IPS DF 19.7 (cell line): Measurements from ENCODE around the gene QSOX1.
"Not testable (repeated sequence)": the region's sequence is repeated elsewhere in the genome, so short reads cannot be mapped to it uniquely, and the experiment has no call there.

ENCODE experiments used
- DNase-seq: peaks from one replicate; pipeline ENCODE4 v3.0.0-alpha.2; 2013; ENCODE audit warnings: low read depth, low spot score

Gene QSOX1

GRCh38 chr1:180190091-180190490, 35.4 kb downstream of the QSOX1 start:
- no peak for DNase-seq

GRCh38 chr1:180192172-180192571, 37.5 kb downstream of the QSOX1 start:
- no peak for DNase-seq

- DNase-seq: no peak
Measured at GRCh38 chr1:180193141-180194047, 38.7 kb downstream of the QSOX1 start.

GRCh38 chr1:180194048-180194425, 39.4 kb downstream of the QSOX1 start:
- DNase-seq: no peak

- DNase-seq: no peak
Measured at GRCh38 chr1:180194546-180195207, 40.0 kb downstream of the QSOX1 start.

GRCh38 chr1:180195401-180195800, 40.7 kb downstream of the QSOX1 start:
- no peak for DNase-seq

GRCh38 chr1:180195916-180196315, 41.2 kb downstream of the QSOX1 start:
- DNase-seq: no peak

- no peak for DNase-seq
Measured at GRCh38 chr1:180196436-180197003, 41.9 kb downstream of the QSOX1 start.

- DNase-seq: no peak
Measured at GRCh38 chr1:180197231-180197630, 42.6 kb downstream of the QSOX1 start.

- DNase-seq: no peak
Measured at GRCh38 chr1:180198196-180198595, 43.5 kb downstream of the QSOX1 start.

- DNase-seq: no peak
Measured at GRCh38 chr1:180198611-180199010, 43.9 kb downstream of the QSOX1 start.

GRCh38 chr1:180199018-180199417, 44.3 kb downstream of the QSOX1 start:
- no peak for DNase-seq

- DNase-seq: no peak
Measured at GRCh38 chr1:180201451-180202200, 47.0 kb downstream of the QSOX1 start.

GRCh38 chr1:180202588-180202987, 47.9 kb downstream of the QSOX1 start:
- not testable (repeated sequence) for DNase-seq

- DNase-seq: no peak
Measured at GRCh38 chr1:180204231-180204630, 49.6 kb downstream of the QSOX1 start.

GRCh38 chr1:180206581-180206980, 51.9 kb downstream of the QSOX1 start:
- no peak for DNase-seq

GRCh38 chr1:180208264-180208663, 53.6 kb downstream of the QSOX1 start:
- DNase-seq: no peak

- no peak for DNase-seq
Measured at GRCh38 chr1:180210008-180210620, 55.4 kb downstream of the QSOX1 start.

- DNase-seq: no peak
Measured at GRCh38 chr1:180211156-180211859, 56.6 kb downstream of the QSOX1 start.

- DNase-seq: no peak
Measured at GRCh38 chr1:180211860-180212229, 57.2 kb downstream of the QSOX1 start.
